Breast epithelium (tissue), 3 donors: ENCODE data around the gene USP2.

Source experiments
- CTCF ChIP-seq, 3 donors: fragments of 450-650 bp; IDR thresholded peaks; one replicate each; pipeline ENCODE4 v1.5.1; 2016 to 2017; ENCODE audit warnings: antibody characterized with exemption in 3 of 3, mild to moderate bottlenecking in 3 of 3, moderate library complexity in 3 of 3
- POLR2A ChIP-seq: fragments of 450-650 bp; IDR thresholded peaks from one replicate; pipeline ENCODE4 v1.6.1; 2016; ENCODE audit warnings: antibody characterized with exemption, mild to moderate bottlenecking, moderate library complexity

GRCh38 chr11:119317592-119318239 lies 63.8 kb downstream of the USP2 start:
- no peak for TF ChIP-seq POLR2A
- no peak for TF ChIP-seq CTCF (IDR thresholded peaks at IDR 0.05)
